ENCODE measurements around the gene PFAS. TPM values are rescaled to one million over a fixed set of nuclear protein-coding genes. Genes with fewer than 3 reads are reported as not detected.
A peak's percentile ranks its signal among the peaks of the same experiment; 100 is the strongest.

The PFAS gene
- total RNA-seq, 1 experiment from 2014 or later, result 228 TPM

- no peak overlapping the region for H4K8ac ChIP-seq (replicated peaks; ENCODE audit: insufficient read length, low read depth, low read length)
- H3K27ac ChIP-seq (ENCODE audit: insufficient read length, low read depth, low read length), result no peak overlapping the region
- no peaks in the 10 kb centered on the region for H3K27me3 ChIP-seq (ENCODE audit: insufficient read depth, low read length)
- no peak overlapping the region for H2BK120ac ChIP-seq (ENCODE audit: low read depth, low read length, poor library complexity, severe bottlenecking)
- Mint-ChIP-seq H3K4me1 (no peaks in the 10 kb centered on the region), H3K27me3 (ENCODE audit: low read depth) (no peaks in the 10 kb centered on the region), H3K9me3 (no peaks in the 10 kb centered on the region; a peak in 1 of 5 replicates), H3K36me3 (ENCODE audit: insufficient read depth in 1 of 3, low read depth in 3 of 3) (peaks cover 0 to 12% (median 3%) of the 10 kb centered on the region in 3 experiments; a peak in 6 of 7 replicates), H3K27ac (0 out of 7 replicates have a peak overlapping the region, but pooled peaks of 1 of the 3 experiments have one; percentile 18), H3K4me3 (no peak overlapping the region)
- no peaks in the 10 kb centered on the region for H3K79me2 ChIP-seq (ENCODE audit: insufficient read depth, low read length)
- 0 out of 2 replicates have a peak overlapping the region, but pooled peaks have one; percentile 29 for H2BK15ac ChIP-seq (ENCODE audit: low read depth, low read length)
- H3K23ac ChIP-seq (ENCODE audit: insufficient read length, low read depth, low read length), result no peak overlapping the region
- H3K4ac ChIP-seq (ENCODE audit: low read depth, low read length), result no peak overlapping the region
- no peaks in the 10 kb centered on the region for H3K9me3 ChIP-seq (ENCODE audit: control insufficient read depth, low read depth, low read length)
- no peak overlapping the region for H2BK20ac ChIP-seq (ENCODE audit: low read depth, low read length, poor library complexity, severe bottlenecking)
- H3K23me2 ChIP-seq (ENCODE audit: insufficient read length, low read depth, low read length, poor library complexity, severe bottlenecking), result no peaks in the 10 kb centered on the region
- no peaks in the 10 kb centered on the region for H4K20me1 ChIP-seq (ENCODE audit: control insufficient read depth, insufficient read depth, insufficient read length)
- no CpG with 5 or more reads among the region's 7 CpGs for WGBS (ENCODE audit: extremely low coverage, insufficient read length, low lambda C conversion rate)
- H3K56ac ChIP-seq (ENCODE audit: insufficient read length, low read depth, low read length), result no peak overlapping the region
- no peak overlapping the region for H3K9ac ChIP-seq (ENCODE audit: extremely low read depth, insufficient read length, low read length)
- no peak overlapping the region for H2BK5ac ChIP-seq (ENCODE audit: insufficient read length, low read length)
- H4K5ac ChIP-seq (ENCODE audit: insufficient read length, low read depth, low read length), result no peak overlapping the region
- H2BK12ac ChIP-seq (ENCODE audit: insufficient read length, low read depth, low read length), result no peak overlapping the region
- no peak for DNase-seq
- H4K91ac ChIP-seq (ENCODE audit: insufficient read length, low read depth, low read length), result no peak overlapping the region
- no peak overlapping the region for H3K18ac ChIP-seq (ENCODE audit: insufficient read length, low read depth, low read length)
- no peak overlapping the region for H2AK5ac ChIP-seq (ENCODE audit: insufficient read length, low read length)
- no peaks in the 10 kb centered on the region for H3K4me1 ChIP-seq (ENCODE audit: insufficient read depth, low read length)
- TF ChIP-seq CTCF (conservative IDR thresholded peaks at IDR 0.05), result no peak
- H3K14ac ChIP-seq (ENCODE audit: insufficient read depth, low read length), result no peak overlapping the region
- H2AFZ ChIP-seq (ENCODE audit: low read length), result no peak overlapping the region
- no peak overlapping the region for H3T11ph ChIP-seq (ENCODE audit: low read length)
- no peak overlapping the region for H3K4me2 ChIP-seq (ENCODE audit: insufficient read depth, insufficient read length, low read length)
- no peaks in the 10 kb centered on the region for H3K79me1 ChIP-seq (ENCODE audit: insufficient read depth, low read depth, low read length, poor library complexity, severe bottlenecking)
Observed at GRCh38 chr17:8277317-8277716, 28.2 kb downstream of the PFAS start.

Data from H9 (cell line).